Muscle layer of duodenum (tissue), 2 donors: ENCODE results near the gene COL5A2.
A peak's percentile ranks its signal among the peaks of the same experiment; 100 is the strongest.

ENCODE experiments used
- H3K27ac ChIP-seq: one replicate; pipeline ENCODE4 v1.7.0; 2013; ENCODE audit warnings: mild to moderate bottlenecking, low read length
- H3K27me3 ChIP-seq: one replicate; pipeline ENCODE4 v1.7.0; 2013; ENCODE audit warnings: low read depth, mild to moderate bottlenecking, control low read depth, low read length
- H3K36me3 ChIP-seq, 2 donors: one replicate each; pipeline ENCODE4 v1.7.0; 2013; ENCODE audit warnings: low read length in 2 of 2, control low read depth in 1 of 2, mild to moderate bottlenecking in 1 of 2; ENCODE audit not compliant: insufficient read depth in 2 of 2, control insufficient read depth in 1 of 2
- H3K4me1 ChIP-seq, 2 donors: one replicate each; pipeline ENCODE4 v1.7.0; 2013; ENCODE audit warnings: low read length in 2 of 2, mild to moderate bottlenecking in 2 of 2, control low read depth in 1 of 2, moderate library complexity in 1 of 2; ENCODE audit not compliant: insufficient read depth in 2 of 2, control insufficient read depth in 1 of 2
- H3K4me3 ChIP-seq, 2 donors: one replicate each; pipeline ENCODE4 v1.7.0; 2013; ENCODE audit warnings: low read length in 2 of 2, low read depth in 1 of 2, mild to moderate bottlenecking in 1 of 2
- H3K9me3 ChIP-seq, 2 donors: one replicate each; pipeline ENCODE4 v1.7.0; 2013; ENCODE audit warnings: low read length in 2 of 2, control low read depth in 1 of 2, mild to moderate bottlenecking in 1 of 2; ENCODE audit not compliant: control insufficient read depth in 1 of 2
- donor health status: healthy.

COL5A2 gene

GRCh38 chr2:189047171-189047888 lies 132.2 kb downstream of the COL5A2 start:
- Histone ChIP-seq H3K27ac (no peak overlapping the region), H3K4me3 (no peak overlapping the region), H3K36me3 (peaks cover 13 to 53% of the 10 kb centered on the region in 2 donors), H3K27me3 (no peaks in the 10 kb centered on the region), H3K4me1 (no peaks in the 10 kb centered on the region), H3K9me3 (no peaks in the 10 kb centered on the region)

GRCh38 chr2:189046320-189046719 lies 133.2 kb downstream of the COL5A2 start:
- H3K36me3 ChIP-seq = peaks cover 12 to 52% of the 10 kb centered on the region in 2 donors
- no peaks in the 10 kb centered on the region for H3K4me1 ChIP-seq
- H3K27ac ChIP-seq = no peak overlapping the region
- H3K27me3 ChIP-seq = no peaks in the 10 kb centered on the region
- no peaks in the 10 kb centered on the region for H3K9me3 ChIP-seq
- no peak overlapping the region for H3K4me3 ChIP-seq

DNA sequence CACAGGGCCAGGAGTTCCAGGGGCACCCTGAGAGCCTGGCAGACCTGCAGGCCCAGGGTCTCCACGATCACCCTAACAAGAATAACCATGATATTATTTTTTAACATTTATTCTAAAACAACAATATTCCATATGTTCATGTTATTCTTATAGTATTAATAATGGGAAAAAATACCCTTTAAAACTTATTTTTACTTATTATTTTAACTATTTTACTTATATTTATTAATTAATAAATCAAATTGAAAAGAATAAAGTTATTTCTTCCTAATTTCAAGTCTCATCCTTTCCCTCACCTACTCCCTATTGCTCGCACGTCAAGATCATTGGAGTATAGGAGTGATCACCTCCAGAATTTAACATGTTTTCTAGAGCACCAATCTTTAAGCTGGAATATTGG lies 133.7 kb downstream of the COL5A2 start:
- H3K36me3 ChIP-seq = peaks cover 12 to 52% of the 10 kb centered on the region in 2 donors
- H3K9me3 ChIP-seq = no peaks in the 10 kb centered on the region
- no peaks in the 10 kb centered on the region for H3K27me3 ChIP-seq
- H3K27ac ChIP-seq = no peak overlapping the region
- no peak overlapping the region for H3K4me3 ChIP-seq
- no peaks in the 10 kb centered on the region for H3K4me1 ChIP-seq

GRCh38 chr2:189037518-189037917 lies 142.0 kb downstream of the COL5A2 start:
- H3K4me1 ChIP-seq = no peaks in the 10 kb centered on the region
- H3K36me3 ChIP-seq = peaks cover 42 to 62% of the 10 kb centered on the region in 2 donors
- no peak overlapping the region for H3K4me3 ChIP-seq
- H3K9me3 ChIP-seq = no peaks in the 10 kb centered on the region
- H3K27ac ChIP-seq = no peak overlapping the region
- no peaks in the 10 kb centered on the region for H3K27me3 ChIP-seq

GRCh38 chr2:189024901-189025618 lies 154.5 kb downstream of the COL5A2 start:
- Histone ChIP-seq H3K9me3 (no peaks in the 10 kb centered on the region), H3K4me1 (no peaks in the 10 kb centered on the region), H3K4me3 (no peak overlapping the region), H3K27me3 (no peaks in the 10 kb centered on the region), H3K36me3 (no peaks in the 10 kb centered on the region), H3K27ac (peak overlapping the region; percentile 32)

DNA sequence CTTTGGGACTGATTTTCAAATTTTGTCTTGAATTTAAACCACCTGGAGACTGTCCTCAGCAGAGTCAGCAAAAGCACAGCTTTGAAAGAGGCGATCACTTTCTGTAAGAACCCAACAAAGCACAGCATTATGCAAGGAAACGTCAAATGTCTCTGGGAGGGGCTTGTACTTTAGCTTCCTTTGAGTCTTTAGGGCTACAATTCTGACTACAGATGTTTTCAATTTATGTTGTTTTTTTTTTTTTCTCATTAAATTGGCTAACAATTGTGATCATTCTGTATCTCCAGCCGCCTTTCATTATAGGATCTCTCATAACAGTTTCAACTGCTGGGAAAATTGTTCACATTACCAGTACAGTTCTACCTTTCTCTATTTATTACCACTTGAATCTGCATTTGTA lies 157.1 kb downstream of the COL5A2 start:
- Histone ChIP-seq H3K4me3 (no peak overlapping the region), H3K27me3 (no peaks in the 10 kb centered on the region), H3K36me3 (no peaks in the 10 kb centered on the region), H3K4me1 (no peaks in the 10 kb centered on the region), H3K27ac (peak overlapping the region; percentile 16), H3K9me3 (no peaks in the 10 kb centered on the region)

DNA sequence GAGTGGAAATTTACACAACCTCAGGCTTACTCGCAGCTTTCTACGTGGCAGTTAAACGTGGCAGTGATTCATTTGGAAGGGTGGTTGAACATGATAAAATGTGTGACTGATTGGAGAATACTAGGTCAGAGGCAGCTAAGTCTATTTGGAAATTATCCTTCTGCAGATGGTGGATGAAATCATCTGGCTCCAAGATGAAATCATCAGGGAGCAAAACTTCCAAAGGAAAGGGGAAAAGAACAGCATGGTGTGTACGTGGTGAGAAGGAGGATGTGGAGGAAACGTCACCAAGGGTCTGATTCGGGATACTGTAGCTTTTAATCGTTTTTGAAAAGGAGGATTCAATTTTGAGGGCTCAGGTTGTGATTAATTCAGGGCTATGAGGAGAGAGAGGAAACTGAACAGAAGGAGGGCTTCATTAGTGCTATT lies 157.5 kb downstream of the COL5A2 start:
- H3K27ac ChIP-seq = peak overlapping the region; percentile 64

GRCh38 chr2:189020179-189020578 lies 159.4 kb downstream of the COL5A2 start:
- Histone ChIP-seq H3K27me3 (no peaks in the 10 kb centered on the region), H3K9me3 (no peaks in the 10 kb centered on the region), H3K4me3 (no peak overlapping the region), H3K27ac (no peak overlapping the region), H3K36me3 (no peaks in the 10 kb centered on the region), H3K4me1 (no peaks in the 10 kb centered on the region)

More for the DNA sequence above, 157.5 kb downstream of the COL5A2 start:
- Histone ChIP-seq H3K27me3 (no peaks in the 10 kb centered on the region), H3K9me3 (no peaks in the 10 kb centered on the region), H3K36me3 (no peaks in the 10 kb centered on the region), H3K4me1 (no peaks in the 10 kb centered on the region), H3K4me3 (no peak overlapping the region)

DNA sequence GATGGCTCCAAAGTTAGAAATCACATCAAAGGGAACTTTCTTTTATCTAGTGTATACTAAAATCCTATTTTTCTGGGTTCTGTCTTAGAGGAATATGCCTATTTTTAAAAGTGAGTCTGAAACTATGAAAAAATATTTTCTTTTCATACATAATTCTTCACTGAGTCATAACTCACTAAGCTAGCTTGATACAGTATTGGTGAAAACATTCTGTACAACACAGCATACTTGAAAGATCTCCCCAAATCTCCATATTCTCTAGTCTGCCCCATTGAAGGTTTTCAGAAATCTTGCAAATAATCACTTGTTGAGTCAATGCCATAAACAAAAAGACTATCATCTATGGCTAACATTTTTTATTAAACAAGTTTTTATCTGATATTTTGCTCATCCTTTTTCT lies 160.9 kb downstream of the COL5A2 start:
- no peaks in the 10 kb centered on the region for H3K36me3 ChIP-seq
- no peak overlapping the region for H3K27ac ChIP-seq
- no peaks in the 10 kb centered on the region for H3K27me3 ChIP-seq
- no peak overlapping the region for H3K4me3 ChIP-seq
- H3K4me1 ChIP-seq = peaks cover 0 to 6% of the 10 kb centered on the region in 2 donors
- H3K9me3 ChIP-seq = no peaks in the 10 kb centered on the region

GRCh38 chr2:189016311-189016861 lies 163.2 kb downstream of the COL5A2 start:
- no peaks in the 10 kb centered on the region for H3K9me3 ChIP-seq
- peaks cover 4 to 6% of the 10 kb centered on the region in 2 donors for H3K36me3 ChIP-seq
- peaks cover 0 to 10% of the 10 kb centered on the region in 2 donors for H3K4me1 ChIP-seq
- H3K4me3 ChIP-seq = no peak overlapping the region
- H3K27me3 ChIP-seq = no peaks in the 10 kb centered on the region
- H3K27ac ChIP-seq = no peak overlapping the region

GRCh38 chr2:189015359-189015758 lies 164.2 kb downstream of the COL5A2 start:
- Histone ChIP-seq H3K27ac (no peak overlapping the region), H3K4me1 (peaks cover 0 to 14% of the 10 kb centered on the region in 2 donors), H3K27me3 (no peaks in the 10 kb centered on the region), H3K9me3 (no peaks in the 10 kb centered on the region), H3K36me3 (peaks cover 8 to 13% of the 10 kb centered on the region in 2 donors), H3K4me3 (no peak overlapping the region)
